GM21390 (cell line): Measurements from ENCODE around the gene CERS6.
"Not testable (repeated sequence)": the region's sequence is repeated elsewhere in the genome, so short reads cannot be mapped to it uniquely, and the experiment has no call there.

Source experiments
- ATAC-seq: cut with Tn5 transposase; IDR thresholded peaks from one replicate; pipeline ENCODE4 v1.9.1; 2021; ENCODE audit not compliant: unreplicated experiment

CERS6 gene

DNA sequence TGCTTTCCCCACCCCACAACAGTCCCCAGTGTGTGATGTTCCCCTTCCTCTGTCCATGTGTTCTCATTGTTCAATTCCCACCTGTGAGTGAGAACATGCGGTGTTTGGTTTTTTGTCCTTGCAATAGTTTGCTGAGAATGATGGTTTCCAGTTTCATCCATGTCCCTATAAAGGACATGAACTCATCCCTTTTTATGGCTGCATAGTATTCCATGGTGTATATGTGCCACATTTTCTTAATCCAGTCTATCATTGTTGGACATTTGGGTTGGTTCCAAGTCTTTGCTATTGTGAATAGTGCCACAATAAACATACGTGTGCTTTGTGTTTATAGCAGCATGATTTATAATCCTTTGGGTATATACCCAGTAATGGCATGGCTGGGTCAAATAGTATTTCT lies 335.1 kb downstream of the CERS6 start:
- not testable (repeated sequence) for ATAC-seq

DNA sequence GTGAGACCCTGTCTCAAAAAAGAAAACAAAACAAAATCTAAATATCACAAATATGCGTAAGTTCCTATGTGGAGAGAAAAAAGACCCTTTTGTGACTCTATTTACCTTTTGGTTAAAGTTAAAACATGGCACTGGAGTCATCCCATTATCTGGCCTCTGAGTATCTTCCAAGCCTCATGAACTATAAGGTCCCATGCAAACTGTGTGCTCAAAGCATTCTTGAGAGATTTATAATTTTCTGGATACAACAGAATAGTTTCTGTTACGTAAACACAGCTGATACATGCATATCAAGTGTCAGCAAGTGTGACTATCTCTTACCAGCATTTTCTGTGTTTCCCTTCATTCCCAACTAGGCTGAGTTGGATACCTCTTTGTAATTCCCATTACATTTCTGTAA lies 337.5 kb downstream of the CERS6 start:
- ATAC-seq: no peak

DNA sequence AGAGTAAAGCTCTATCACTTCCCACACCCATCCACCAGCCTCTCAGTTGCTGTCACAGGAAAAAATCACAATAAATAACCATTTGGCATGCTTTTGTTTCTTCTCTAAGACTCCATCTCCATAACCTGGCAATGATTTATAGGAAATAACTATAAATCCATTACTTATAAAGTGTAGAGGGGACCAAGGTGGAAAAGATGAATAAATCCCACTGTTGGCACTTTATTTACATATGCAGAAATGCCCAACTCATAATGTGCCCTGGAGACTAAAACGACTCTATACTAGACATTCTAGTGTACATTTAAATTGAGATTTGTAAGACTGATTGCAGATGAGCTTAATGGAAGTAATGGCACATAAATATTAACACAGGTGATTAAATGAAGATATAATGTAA lies 338.9 kb downstream of the CERS6 start:
- ATAC-seq: no peak

DNA sequence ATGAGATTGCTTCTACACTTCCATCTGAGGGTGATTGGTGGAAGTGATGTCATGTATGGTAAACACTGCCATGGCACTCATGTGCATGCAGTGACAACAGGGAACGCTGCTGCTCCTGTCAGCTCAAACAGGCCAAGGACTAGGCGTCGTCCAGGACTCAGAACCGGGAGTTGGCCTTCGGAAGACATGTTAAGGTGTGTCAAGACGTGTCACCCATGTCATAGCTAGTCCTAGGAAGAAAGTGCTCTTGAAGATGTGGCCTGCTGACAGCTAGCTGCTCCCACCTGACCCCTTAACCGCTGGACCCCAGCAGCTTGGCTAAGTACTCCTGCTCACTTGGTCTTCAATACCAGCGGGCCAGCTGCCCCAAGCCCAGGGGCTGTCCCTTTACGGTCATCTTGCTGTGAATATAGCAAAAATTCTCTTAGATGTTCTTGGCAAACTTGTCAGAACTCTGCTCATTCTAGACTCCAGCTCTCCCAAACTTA lies 340.1 kb downstream of the CERS6 start:
- no peak for ATAC-seq

DNA sequence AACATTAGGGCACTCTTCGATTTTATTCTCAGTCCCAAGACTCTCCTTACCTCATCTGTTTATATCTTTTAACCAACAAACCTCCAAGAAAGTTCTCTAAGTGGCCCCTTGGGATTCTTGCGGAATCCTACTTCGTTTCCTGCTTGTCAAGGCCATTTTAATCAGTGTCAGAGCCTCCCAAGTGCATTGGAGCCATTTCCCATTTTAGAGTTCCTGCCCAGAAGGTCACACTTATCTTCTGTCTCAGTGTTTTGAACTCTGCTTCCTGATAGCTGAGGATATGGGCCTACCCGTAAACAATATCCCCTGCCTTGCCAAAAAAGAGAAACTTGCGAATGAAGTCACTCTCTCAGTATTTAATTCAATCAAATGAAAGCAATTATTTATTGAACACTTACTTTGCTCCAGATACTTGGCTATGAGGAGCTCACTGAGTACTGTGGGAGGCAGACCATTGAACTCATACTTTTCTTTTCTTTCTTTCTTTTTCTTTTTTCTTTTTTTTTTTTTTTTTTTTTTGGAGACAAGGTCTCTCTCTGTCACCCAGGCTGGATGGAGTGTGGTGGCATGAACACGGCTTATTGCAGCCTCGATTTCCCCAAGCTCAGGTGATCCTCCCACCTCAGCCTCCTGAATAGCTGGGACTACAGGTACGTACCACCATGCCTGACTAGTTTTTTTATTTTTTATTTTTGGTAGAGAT lies 340.7 kb downstream of the CERS6 start:
- ATAC-seq: no peak

DNA sequence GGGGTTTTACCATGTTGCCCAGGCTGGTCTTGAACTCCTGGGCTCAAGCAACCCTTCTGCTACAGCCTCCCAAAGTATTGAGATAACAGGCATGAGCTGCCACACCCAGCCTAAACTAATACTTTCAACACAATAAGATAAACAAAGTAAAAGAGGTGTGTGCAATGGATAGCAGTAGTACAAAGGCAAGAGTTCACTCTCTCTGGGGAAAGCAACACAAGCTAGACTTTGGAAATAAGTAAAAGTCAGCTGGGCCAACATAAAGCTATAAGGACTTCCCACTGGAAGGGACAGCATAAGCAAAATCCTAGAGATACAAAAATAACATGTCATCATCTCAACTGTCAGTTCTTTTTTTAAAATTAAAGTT lies 341.2 kb downstream of the CERS6 start:
- no peak for ATAC-seq

DNA sequence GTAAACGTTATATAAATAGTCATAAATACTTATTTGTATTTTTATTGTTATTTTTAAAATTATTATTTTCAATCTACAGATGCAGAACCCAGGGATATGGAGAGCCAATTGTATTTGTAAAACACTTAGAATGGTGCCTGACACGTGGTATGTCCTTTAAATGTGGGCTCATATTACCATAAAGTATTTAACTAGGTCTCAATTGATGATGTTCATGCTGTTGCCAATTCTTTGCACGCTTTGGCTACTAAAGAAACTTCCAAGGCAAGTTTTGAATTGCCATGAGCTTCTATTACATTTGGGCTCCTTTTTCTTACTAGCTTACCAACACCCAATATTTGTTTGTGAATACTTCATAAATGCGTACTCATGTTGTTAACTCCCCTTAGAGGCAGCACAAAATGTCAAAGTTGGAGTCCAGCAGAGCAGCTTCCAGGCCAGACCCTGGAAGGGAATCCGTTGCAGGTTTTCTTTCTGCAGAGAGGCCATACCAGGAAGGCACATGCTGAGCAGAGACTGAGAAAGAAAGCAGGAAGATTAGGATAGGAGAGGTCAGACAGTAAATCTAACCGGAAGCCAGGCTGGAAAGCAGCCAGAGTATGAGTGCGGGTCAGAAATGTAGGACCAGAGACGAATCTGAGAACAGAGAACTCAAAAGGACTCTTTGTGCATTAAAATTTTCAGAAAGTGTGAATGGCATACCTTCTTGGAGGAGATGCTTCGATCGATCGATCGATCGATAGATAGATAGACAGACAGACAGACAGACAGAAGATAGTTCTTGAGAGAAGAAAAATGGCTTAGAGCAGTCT lies 342.2 kb downstream of the CERS6 start:
- no peak for ATAC-seq

DNA sequence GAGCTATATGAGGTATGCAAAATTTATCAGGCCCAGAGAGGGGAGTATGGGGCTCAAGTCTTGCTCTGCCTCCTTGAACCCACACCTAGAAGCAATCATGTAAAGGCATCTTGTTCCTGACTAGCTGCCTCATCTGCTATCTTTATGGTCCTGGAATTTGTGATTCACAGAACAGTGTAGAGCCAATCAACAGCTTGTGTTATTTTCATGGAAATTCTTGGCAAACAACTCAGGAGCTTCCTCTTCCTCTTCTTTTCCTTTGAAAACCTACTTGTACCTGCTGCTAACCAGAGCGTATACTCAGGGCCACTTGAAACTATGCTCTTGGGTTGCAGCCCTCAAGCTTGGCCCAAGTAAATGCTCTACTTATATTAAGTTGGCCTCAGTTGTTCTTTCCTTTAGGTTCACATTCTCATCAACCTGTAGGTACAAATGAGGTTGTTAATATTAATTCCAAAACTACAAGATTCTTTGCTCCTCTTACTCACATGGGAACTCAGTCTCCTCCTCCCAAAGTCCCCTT lies 342.9 kb downstream of the CERS6 start:
- no peak for ATAC-seq

DNA sequence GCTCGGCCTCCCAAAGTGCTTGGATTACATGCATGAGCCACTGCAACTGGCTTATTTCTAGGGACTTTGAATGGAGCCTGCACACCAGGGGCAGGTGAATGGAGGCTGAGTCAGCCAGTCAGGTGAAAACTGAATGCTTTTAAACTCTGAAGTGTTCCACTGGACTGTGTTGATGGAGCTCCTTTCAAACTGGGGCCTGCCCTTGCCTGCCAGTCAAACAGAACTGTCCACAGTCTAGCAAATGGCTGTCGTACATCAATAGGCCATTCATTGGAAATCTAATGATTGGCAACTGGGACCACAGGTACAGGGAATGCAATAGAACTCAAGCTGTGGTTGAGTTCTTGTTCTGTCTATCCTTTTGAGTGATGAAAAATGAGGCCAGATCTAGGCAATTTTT lies 345.4 kb downstream of the CERS6 start:
- ATAC-seq: no peak

DNA sequence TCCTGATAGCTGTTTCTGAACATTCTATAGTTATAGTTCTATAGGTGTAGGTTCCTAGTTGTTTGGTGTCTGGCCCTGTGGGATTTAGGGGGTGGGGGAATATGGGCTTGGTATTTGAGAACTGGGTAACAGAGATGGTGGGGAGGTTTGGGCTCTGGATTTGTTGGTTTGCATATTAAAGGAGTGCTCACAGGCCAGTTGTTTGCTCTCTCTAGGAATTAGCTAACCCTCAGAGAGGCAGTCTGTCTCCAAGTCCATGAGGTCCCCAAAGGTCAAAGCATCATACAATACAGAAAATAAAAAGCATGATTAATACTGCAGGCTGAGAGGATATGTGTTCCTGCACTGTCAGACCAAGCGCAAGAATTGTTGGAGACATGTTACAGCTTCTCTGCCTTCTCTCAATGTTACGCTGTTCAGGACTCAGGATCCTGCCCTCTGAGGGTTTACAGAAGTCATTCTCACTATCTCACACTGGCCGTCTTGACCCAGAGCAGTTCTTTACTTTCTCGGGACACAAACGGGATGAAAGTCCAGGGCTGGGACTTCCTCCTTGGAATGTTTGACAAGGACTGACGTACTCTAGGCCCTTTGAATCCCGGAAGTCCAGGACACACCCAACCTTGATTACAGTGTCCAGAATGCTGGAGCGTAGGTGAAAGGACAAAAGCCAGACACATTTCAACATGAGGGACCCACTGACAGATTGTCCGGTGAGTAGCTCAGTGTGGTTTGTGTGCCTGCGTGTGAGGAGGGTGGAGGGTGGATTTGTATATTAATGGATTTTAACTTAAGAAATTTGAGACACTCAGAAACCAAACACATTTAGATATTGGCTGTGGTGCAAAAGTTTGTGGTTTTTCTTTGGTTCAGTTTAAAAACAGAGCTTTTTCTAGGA lies 346.1 kb downstream of the CERS6 start, which contains the start of gene NOSTRIN:
Gene NOSTRIN, plus strand, starts transcription at position 677 of the 898 bp plus-strand sequence. Its CDS starts 10 bp downstream, at position 687.
- ATAC-seq: no peak

DNA sequence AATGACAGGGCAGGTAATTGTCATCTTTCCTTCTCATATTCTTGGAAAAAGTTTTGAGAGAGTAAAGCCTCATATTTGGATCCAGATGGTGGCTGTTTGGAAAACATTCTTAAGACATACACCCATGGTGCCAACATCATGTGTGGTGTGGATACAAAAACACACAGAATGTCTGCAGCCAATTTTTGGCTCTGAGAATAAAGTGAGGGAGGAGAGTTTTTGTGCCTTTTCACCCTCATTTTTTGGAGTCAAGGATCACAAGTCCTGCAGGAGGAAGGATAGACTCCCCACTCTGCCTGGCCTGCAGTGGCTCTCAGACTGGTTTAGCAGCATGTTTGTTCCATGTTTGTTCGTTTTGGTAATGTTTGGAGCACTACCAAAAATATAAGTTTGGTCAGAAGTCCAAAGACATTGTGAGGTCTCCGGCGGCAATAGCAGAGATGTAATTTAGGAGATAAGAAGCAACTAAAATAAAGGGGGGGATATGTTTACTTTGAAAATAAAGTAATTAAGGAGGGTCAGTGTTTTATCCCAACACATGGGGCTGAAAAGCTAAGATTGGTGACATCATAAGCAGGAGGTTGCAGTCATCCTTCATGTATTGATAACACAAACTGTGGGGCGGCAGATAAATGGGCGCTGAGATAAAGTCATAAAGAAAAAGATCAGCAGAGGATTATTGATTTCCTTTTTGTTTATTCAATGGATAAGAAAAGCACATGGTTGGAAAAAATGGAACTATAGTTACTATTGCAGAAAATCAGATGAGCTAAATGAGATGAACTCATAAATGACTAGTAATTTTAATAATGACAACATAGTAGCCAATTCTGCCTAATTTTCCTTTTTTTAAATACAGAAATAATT lies 347.0 kb downstream of the CERS6 start:
- ATAC-seq: no peak

DNA sequence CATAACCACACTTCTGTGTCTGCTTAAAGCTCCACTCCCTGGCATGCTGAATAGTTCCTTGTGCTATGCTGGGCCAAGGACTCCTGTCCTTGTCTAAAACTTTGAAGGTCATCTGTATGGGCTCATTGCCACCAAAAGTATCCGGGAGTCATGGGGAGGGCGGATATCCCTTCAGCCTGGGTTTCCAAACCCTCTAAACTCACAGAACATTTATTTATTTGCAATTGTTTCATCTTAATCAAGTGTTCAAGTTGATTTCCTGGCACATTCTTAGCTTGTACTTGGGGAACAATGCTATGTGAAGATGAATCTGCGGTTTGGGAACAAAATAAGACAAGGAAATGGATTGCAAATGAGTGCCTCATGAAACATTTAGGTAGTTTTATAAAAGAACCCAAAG lies 348.1 kb downstream of the CERS6 start:
- ATAC-seq: no peak

DNA sequence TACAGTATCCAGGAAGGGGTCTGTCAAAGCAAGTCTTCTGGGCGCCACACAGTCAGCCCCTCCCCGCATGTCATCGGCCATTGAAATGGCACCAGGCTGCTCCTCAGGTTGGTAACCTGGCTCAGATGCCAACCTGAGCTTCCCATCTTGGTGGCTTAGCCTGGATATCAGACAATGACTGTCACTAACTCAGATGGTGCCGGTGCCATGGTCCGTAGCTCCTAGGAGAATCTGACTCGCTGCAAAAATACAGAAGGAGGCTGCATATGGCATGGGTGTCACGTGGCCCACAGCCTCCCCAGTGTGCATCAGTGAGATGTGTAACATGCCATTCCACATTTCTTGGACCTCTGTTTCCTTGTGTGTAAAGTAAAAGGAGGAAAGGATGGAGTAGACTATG lies 349.5 kb downstream of the CERS6 start:
- no peak for ATAC-seq

DNA sequence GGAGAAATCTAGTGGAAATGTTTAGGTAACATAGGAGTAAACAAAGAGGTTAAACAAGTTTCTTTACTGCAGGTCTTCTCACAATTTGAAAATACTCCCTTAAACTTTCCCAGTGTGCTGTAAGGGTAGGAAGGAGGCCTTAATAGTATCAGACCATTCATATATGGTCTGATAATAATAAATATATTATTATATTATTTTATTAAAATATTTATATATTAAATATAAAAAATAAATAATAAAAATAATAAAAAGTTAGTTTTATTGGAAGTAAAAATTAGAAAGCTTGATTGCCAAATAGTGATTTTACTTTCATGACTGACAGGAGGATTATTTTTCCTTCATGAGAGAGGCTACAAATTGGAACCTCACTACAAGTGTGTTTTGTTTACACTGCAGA lies 353.5 kb downstream of the CERS6 start:
- no peak for ATAC-seq

DNA sequence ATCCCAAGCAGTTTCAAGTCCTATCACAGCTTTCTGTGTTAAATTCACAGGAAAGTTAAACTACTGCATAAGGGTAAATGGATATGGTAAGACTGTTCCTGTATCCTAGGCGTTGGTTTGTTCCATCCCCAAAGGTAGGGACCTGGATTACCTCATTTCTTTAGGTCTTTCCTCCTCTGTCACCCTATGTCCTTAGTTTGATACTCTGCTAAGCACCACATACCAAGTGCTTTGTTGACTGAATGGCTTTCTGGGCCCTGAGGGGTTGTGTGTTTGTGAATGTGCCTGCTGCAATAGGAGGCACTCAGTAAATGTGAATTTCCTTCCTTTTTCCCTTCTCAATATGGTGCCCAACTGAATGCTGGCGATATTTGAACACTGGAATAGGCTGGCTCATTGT lies 354.2 kb downstream of the CERS6 start:
- no peak for ATAC-seq

DNA sequence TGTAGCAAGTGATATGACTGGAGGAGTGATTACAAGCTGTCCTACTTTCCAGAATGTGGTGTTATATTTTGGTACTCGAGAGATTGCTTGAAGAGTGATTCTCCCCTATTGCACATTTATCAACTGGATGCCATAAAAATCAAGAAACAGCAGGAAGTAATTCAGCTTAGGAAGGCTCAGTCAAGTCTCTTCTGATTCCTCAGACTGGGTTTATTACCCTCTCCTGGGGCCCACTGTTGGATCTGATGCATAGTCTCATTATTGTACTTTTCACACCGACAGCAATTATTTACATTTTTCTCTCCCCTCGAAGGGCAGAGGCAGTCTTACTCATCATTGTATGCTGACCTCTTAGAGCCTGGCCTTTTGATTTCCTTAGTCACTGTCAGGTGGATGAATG lies 355.6 kb downstream of the CERS6 start:
- no peak for ATAC-seq

DNA sequence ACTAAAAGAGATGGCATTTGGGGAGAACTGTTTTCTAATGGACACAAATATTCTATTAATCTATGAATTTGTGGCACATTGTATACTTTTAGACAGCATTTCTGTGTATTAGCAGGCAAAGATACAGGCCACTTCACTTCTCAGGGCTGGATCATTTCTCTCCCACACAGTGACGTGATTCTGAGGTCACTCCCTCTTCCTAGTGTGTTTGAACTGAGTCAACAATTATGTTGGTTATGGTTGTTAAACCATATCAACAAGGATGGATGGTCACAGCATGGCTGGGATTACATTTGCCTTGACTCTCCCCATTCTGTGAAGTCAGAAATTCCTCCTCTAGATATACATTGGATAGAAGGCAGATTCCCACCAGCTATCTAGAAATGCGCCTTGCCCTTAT lies 358.0 kb downstream of the CERS6 start:
- ATAC-seq: no peak

DNA sequence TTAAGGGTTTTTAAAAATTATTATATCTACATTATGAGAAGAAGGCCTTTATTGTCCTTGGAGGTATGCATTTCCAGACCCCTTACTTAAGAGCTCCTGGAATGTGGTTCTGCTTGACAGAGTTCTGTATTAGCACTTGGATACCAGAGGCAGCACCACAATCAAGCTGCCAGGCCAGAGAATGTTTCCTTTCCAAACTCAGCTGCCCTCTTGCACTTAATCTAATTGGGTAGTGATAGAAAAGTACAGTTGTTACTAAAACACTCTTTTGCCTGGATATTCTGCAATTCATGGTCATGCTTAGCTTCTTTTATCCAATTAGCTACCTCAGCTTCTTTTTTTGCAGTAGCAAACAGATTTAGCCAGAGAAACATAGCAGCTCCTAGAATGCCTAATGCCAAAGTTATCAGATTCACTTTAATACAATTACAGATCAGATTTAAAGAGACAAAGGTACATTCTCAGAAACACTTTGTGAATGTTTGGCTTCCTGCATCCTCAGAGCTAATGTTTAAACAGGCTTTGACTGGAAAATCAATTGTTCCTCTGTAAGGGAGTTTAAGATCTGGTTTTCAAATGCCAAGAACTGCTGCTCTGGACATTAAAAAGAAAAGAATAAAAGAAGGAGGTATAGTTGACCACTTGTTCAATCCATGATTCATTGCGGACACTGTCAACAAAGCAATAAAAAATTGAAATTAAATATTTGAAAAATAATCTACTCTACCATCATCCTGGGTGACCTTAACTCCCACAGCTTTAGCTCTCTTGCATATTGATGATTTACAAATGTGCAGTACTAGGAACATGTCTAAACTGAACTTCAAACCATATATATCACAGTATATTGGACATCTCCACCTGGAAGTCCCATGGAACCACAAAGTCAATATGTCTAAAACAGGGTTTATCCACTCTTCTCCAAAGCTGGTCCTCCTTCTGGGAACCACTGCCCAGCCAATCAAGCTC lies 359.2 kb downstream of the CERS6 start:
- no peak for ATAC-seq

DNA sequence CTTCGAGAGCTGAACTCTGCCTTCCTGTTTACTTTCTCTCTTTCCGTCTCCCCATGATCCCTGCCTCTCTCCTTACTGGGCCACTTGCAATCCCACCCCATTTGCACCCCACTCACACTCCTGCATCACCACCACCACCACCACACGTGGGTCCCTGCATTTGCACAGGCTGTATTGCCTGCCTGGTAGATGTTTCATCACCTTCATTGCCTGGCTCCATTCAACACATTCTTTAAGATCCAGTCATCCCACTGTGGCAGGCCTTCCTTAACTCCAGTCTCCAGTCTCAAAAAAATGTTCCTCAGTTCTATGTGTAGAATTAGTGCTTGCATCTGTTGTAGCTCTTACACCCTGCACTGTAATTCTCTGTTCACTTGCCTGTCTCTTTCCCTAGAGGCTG lies 360.3 kb downstream of the CERS6 start:
- no peak for ATAC-seq
